ENCODE measurements around the gene DERL2. TPM values are rescaled to one million over a fixed set of nuclear protein-coding genes. Genes with fewer than 3 reads are reported as not detected.

DERL2 gene
- total RNA-seq, 2 donors from 2014 or later, result 63.1 to 63.7 TPM

- peaks cover 7% of the 10 kb centered on the region for H3K36me3 ChIP-seq
Measured at GRCh38 chr17:5429191-5429887, 56.6 kb downstream of the DERL2 start.

GRCh38 chr17:5425826-5426225 lies 60.2 kb downstream of the DERL2 start:
- no peak overlapping the region for H3K4me3 ChIP-seq
- H3K36me3 ChIP-seq, result peaks cover 10% of the 10 kb centered on the region
- no peak overlapping the region for H3K9ac ChIP-seq (ENCODE audit: low read depth in 2 of 2, low read length in 2 of 2)
- intact Hi-C loops (cut with DNase I), result no loop called here
- H3K27ac ChIP-seq, result no peak overlapping the region
- no peaks in the 10 kb centered on the region for H3K27me3 ChIP-seq
- no peak for TF ChIP-seq CTCF (IDR thresholded peaks at IDR 0.05)
- H3K4me1 ChIP-seq, result peaks cover 1% of the 10 kb centered on the region
- no peak for DNase-seq
- H3K9me3 ChIP-seq, result no peaks in the 10 kb centered on the region

More at GRCh38 chr17:5429191-5429887, 56.6 kb downstream of the DERL2 start:
- H3K27ac ChIP-seq, result no peak overlapping the region
- DNase-seq, result no peak
- TF ChIP-seq CTCF (IDR thresholded peaks at IDR 0.05), result no peak
- H3K4me1 ChIP-seq, result no peaks in the 10 kb centered on the region
- no peaks in the 10 kb centered on the region for H3K27me3 ChIP-seq
- H3K9me3 ChIP-seq, result no peaks in the 10 kb centered on the region
- H3K4me3 ChIP-seq, result no peak overlapping the region
- intact Hi-C loops (cut with DNase I), result no loop called here
- no peak overlapping the region for H3K9ac ChIP-seq (ENCODE audit: low read depth in 2 of 2, low read length in 2 of 2)

- no peak for DNase-seq
- Histone ChIP-seq H3K4me3 (no peak overlapping the region), H3K27me3 (no peaks in the 10 kb centered on the region), H3K9me3 (no peaks in the 10 kb centered on the region), H3K9ac (ENCODE audit: low read depth in 2 of 2, low read length in 2 of 2) (no peak overlapping the region), H3K4me1 (peaks cover 4% of the 10 kb centered on the region), H3K27ac (no peak overlapping the region), H3K36me3 (peaks cover 10% of the 10 kb centered on the region)
- no peak for TF ChIP-seq CTCF (IDR thresholded peaks at IDR 0.05)
- intact Hi-C loops (cut with DNase I), result no loop called here
Measured at GRCh38 chr17:5424909-5425308, 61.1 kb downstream of the DERL2 start.

GRCh38 chr17:5422505-5422904 lies 63.5 kb downstream of the DERL2 start:
- Histone ChIP-seq H3K4me3 (no peak overlapping the region), H3K27me3 (no peaks in the 10 kb centered on the region), H3K4me1 (peaks cover 11% of the 10 kb centered on the region), H3K9ac (ENCODE audit: low read depth in 2 of 2, low read length in 2 of 2) (no peak overlapping the region), H3K27ac (no peak overlapping the region), H3K9me3 (no peaks in the 10 kb centered on the region), H3K36me3 (peaks cover 10% of the 10 kb centered on the region)
- intact Hi-C loops (cut with DNase I), result no loop called here
- no peak for DNase-seq
- no peak for TF ChIP-seq CTCF (IDR thresholded peaks at IDR 0.05)

Other genes with a start within 250 kb of the DERL2 start
- 10 to 100 TPM; 22.6 to 23.2 TPM for gene RABEP1, start 203.9 kb downstream of the DERL2 start, total RNA-seq
- 10 to 100 TPM; 66.5 to 77.6 TPM for gene NUP88, start 66.5 kb downstream of the DERL2 start, total RNA-seq
- gene RPAIN, start 66.0 kb downstream of the DERL2 start, total RNA-seq, result 10 to 100 TPM; 25.4 to 30.7 TPM
- 100 to 1,000 TPM; 126 to 349 TPM for gene C1QBP, start 47.0 kb downstream of the DERL2 start, total RNA-seq
- gene DHX33, start 17.2 kb downstream of the DERL2 start, total RNA-seq, result 10 to 100 TPM in 1 of 2 donors, 1 to 10 TPM in 1; 8.3 to 14.3 TPM
- gene MIS12, start 388 bp upstream of the DERL2 start, total RNA-seq, result 10 to 100 TPM; 13.6 to 16.7 TPM
- gene NLRP1, start 98.3 kb upstream of the DERL2 start, total RNA-seq, result 1 to 10 TPM; 5.1 to 7.2 TPM